ENCODE results near the gene TMEM39A.
A peak's percentile ranks its signal among the peaks of the same experiment; 100 is the strongest.

The TMEM39A gene

GRCh38 chr3:119463171-119464169 is at the start of gene TMEM39A:
Gene TMEM39A (minus strand): TSS chr3:119463615. CDS start chr3:119462074, 1,541 bp downstream.
- peak; percentile 91 for FAIRE-seq

- FAIRE-seq = no peak
These were observed 47.3 kb upstream of the TMEM39A start for GRCh38 chr3:119510690-119511089.

- FAIRE-seq = no peak
These were observed 44.9 kb upstream of the TMEM39A start for GRCh38 chr3:119508172-119508845.

- FAIRE-seq = no peak
These were observed 44.0 kb upstream of the TMEM39A start for GRCh38 chr3:119507404-119507803.

GRCh38 chr3:119506631-119507030 is 43.2 kb upstream of the TMEM39A start:
- FAIRE-seq = no peak

- FAIRE-seq = no peak
These were observed 37.5 kb upstream of the TMEM39A start for GRCh38 chr3:119500901-119501300.

GRCh38 chr3:119500265-119500664 is 36.9 kb upstream of the TMEM39A start:
- FAIRE-seq = no peak

GRCh38 chr3:119498186-119499011 is 35.0 kb upstream of the TMEM39A start, which contains the start of gene TIMMDC1:
Gene TIMMDC1 (plus strand): TSS chr3:119498547. CDS start chr3:119498734, 187 bp downstream.
- FAIRE-seq = peak; percentile 91

- no peak for FAIRE-seq
These were observed 34.4 kb upstream of the TMEM39A start for GRCh38 chr3:119497820-119498185.

- no peak for FAIRE-seq
These were observed 31.2 kb upstream of the TMEM39A start for GRCh38 chr3:119494597-119494996.

GRCh38 chr3:119492810-119493209 is 29.4 kb upstream of the TMEM39A start:
- FAIRE-seq = no peak

- FAIRE-seq = no peak
These were observed 28.7 kb upstream of the TMEM39A start for GRCh38 chr3:119492128-119492527.

- no peak for FAIRE-seq
These were observed 26.7 kb upstream of the TMEM39A start for GRCh38 chr3:119490153-119490552.

GRCh38 chr3:119485563-119485962 is 22.1 kb upstream of the TMEM39A start:
- no peak for FAIRE-seq

- FAIRE-seq = no peak
These were observed 19.7 kb upstream of the TMEM39A start for GRCh38 chr3:119483101-119483500.

GRCh38 chr3:119481079-119481478 is 17.7 kb upstream of the TMEM39A start:
- FAIRE-seq = no peak

GRCh38 chr3:119470866-119471265 is 7.5 kb upstream of the TMEM39A start:
- FAIRE-seq = no peak

GRCh38 chr3:119469418-119470189 is 6.2 kb upstream of the TMEM39A start:
- FAIRE-seq = no peak

- FAIRE-seq = no peak
These were observed 4.6 kb upstream of the TMEM39A start for GRCh38 chr3:119468041-119468440.

GRCh38 chr3:119457246-119457645 is 6.2 kb downstream of the TMEM39A start:
- no peak for FAIRE-seq

GRCh38 chr3:119456469-119456868 is 6.9 kb downstream of the TMEM39A start:
- FAIRE-seq = no peak

- FAIRE-seq = no peak
These were observed 9.6 kb downstream of the TMEM39A start for GRCh38 chr3:119453822-119454221.
